Measurements from ENCODE around the gene CCDC86.

DNA sequence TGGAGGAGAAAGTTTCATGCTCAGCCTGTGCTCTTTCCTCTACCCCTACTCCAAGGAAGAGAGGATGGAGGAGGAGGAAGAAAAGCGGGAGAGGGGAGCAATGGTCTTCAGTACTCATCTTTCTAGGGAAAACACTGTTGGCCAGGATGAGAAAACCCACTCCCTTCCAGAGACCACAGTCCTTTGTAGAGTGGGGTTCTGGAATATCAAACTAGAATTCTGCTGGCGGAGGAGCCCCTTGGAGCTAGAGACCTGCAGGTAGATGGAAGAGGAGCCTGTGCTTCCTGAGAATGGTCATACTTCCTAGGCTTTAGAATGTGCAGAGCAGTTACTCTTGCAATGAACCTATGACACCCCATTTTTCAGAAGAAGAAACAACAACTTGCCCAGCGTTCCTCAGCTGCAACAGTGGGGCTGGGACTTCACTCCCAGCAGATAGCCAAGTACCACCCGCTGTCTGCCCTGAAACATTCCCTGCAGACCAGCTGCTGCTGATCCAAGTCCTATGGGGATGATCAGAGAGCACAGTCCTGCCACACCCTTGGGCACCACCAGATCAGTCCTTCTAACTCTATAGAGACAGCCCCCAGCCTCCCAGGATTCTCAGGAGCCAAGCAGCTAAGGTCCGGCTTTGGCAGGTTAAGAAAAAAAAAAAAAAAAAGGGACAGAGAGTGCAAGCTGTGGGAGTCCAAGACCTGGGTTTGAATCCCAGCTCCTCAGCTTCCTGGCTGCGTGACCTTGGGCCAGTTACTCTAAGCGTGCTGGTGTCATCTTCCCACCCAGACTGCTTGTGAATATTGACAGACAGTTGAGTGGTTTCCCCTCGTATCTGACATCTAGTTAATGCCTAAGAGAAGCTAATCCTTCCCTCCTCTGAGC lies 13.2 kb downstream of the CCDC86 start:
- TF ChIP-seq, protein P1, sequence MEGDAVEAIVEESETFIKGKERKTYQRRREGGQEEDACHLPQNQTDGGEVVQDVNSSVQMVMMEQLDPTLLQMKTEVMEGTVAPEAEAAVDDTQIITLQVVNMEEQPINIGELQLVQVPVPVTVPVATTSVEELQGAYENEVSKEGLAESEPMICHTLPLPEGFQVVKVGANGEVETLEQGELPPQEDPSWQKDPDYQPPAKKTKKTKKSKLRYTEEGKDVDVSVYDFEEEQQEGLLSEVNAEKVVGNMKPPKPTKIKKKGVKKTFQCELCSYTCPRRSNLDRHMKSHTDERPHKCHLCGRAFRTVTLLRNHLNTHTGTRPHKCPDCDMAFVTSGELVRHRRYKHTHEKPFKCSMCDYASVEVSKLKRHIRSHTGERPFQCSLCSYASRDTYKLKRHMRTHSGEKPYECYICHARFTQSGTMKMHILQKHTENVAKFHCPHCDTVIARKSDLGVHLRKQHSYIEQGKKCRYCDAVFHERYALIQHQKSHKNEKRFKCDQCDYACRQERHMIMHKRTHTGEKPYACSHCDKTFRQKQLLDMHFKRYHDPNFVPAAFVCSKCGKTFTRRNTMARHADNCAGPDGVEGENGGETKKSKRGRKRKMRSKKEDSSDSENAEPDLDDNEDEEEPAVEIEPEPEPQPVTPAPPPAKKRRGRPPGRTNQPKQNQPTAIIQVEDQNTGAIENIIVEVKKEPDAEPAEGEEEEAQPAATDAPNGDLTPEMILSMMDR (IDR thresholded peaks at IDR 0.05), result no peak
- no peak for TF ChIP-seq POLR2A (IDR thresholded peaks at IDR 0.05)
